ENCODE measurements around the gene PCDHGA1.
"Not testable (repeated sequence)": the region's sequence is repeated elsewhere in the genome, so short reads cannot be mapped to it uniquely, and the experiment has no call there.

The PCDHGA1 gene

GRCh38 chr5:141383345-141383744 lies 53.0 kb downstream of the PCDHGA1 start:
- no peak for DNase-seq

DNA sequence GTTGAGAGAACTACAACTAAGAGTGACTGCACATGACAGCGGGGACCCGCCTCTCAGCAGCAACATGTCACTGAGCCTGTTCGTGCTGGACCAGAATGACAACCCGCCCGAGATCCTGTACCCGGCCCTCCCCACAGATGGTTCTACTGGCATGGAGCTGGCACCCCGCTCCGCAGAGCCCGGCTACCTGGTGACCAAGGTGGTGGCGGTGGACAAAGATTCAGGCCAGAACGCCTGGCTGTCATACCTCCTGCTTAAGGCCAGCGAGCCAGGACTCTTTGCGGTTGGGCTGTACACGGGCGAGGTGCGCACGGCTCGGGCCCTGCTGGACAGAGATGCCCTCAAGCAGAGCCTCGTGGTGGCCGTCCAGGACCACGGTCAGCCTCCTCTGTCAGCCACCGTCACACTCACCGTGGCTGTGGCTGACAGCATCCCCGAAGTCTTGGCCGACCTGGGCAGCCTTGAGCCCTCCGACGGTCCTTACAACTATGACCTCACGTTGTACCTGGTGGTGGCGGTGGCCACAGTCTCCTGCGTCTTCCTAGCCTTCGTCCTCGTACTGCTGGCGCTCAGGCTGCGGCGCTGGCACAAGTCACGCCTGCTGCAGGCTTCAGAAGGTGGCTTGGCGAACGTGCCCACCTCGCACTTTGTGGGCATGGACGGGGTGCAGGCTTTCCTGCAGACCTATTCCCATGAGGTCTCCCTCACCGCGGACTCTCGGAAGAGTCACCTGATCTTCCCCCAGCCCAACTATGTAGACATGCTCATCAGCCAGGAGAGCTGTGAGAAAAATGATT lies 54.4 kb downstream of the PCDHGA1 start:
- no peak for DNase-seq

GRCh38 chr5:141387557-141388311 lies 57.4 kb downstream of the PCDHGA1 start, which contains the start of gene PCDHGB4:
TSS of gene PCDHGB4 (plus strand) at chr5:141387698. CDS start at chr5:141387885, 187 bp downstream.
- DNase-seq, result peak; percentile 39

- DNase-seq, result no peak
These were observed 58.3 kb downstream of the PCDHGA1 start for GRCh38 chr5:141388661-141389060.

- no peak for DNase-seq
These were observed 59.1 kb downstream of the PCDHGA1 start for GRCh38 chr5:141389153-141390042.

DNA sequence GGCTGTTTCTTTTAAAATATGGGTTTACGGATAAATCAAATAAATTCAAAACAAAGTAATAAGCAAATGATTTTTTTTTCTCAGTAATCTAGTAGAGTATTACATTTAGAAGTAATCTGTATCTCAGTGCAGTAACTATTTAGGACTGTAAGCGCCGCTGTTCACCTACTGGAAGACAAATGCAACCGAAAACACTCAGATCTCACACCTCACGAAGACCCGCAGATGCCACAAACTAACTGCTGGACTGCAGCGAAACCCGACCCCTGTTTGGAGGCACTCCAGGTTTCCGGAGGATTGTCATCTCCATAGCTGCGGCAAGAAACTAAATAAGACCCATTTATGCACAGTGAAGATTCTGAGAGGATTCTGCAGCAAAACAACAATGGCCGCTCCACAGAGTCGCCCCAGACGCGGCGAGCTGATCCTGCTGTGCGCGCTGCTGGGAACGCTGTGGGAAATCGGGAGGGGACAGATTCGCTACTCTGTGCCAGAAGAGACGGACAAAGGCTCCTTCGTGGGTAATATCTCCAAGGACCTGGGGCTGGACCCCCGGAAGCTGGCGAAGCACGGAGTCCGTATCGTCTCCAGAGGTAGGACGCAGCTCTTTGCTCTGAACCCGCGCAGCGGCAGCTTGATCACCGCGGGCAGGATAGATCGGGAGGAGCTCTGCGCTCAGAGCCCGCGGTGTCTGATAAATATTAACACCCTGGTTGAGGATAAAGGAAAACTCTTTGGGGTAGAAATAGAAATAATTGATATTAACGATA lies 62.3 kb downstream of the PCDHGA1 start, which contains the start of gene PCDHGA8:
TSS of gene PCDHGA8 (plus strand) at position 205 of the 770 bp plus-strand sequence. CDS start at position 386, 181 bp downstream.
- peak; percentile 21 for DNase-seq

GRCh38 chr5:141393267-141393666 lies 63.0 kb downstream of the PCDHGA1 start:
- no peak for DNase-seq

DNA sequence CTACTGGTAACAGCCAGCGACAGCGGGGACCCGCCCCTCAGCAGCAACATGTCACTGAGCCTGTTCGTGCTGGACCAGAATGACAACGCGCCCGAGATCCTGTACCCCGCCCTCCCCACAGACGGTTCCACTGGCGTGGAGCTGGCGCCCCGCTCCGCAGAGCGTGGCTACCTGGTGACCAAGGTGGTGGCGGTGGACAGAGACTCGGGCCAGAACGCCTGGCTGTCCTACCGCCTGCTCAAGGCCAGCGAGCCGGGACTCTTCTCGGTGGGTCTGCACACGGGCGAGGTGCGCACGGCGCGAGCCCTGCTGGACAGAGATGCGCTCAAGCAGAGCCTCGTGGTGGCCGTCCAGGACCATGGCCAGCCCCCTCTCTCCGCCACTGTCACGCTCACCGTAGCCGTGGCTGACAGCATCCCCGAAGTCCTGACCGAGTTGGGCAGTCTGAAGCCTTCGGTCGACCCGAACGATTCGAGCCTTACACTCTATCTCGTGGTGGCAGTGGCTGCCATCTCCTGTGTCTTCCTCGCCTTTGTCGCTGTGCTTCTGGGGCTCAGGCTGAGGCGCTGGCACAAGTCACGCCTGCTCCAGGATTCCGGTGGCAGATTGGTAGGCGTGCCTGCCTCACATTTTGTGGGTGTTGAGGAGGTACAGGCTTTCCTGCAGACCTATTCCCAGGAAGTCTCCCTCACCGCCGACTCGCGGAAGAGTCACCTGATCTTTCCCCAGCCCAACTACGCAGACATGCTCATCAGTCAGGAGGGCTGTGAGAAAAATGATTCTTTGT lies 64.3 kb downstream of the PCDHGA1 start:
- DNase-seq, result not testable (repeated sequence)

DNA sequence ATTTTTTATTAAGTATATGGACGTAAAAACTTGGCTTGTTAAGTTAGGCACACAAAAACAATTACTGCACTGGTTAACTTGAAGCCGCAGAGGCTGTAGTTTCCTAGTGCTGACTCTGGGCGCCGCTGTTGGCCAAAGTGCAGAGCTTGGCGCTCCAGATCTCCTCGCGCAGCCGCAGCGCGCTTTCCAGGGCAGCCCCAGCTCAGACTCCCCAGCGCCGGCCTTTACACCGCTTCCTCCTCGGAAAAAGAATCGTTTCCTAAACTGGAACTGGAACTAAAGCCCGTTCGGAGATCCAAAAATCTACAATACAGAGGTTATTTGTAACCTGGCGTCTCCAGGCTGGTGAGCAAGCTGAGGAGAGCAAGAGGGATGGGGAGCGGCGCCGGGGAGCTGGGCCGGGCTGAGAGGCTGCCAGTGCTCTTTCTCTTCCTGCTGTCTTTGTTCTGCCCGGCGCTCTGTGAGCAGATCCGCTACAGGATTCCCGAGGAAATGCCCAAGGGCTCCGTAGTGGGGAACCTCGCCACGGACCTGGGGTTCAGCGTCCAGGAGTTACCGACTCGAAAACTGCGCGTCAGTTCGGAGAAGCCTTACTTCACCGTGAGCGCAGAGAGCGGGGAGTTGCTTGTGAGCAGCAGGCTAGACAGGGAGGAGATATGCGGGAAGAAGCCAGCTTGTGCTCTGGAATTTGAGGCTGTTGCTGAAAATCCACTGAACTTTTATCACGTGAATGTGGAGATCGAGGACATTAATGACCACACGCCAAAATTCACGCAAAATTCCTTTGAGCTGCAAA lies 67.6 kb downstream of the PCDHGA1 start, which contains the start of gene PCDHGB5:
TSS of gene PCDHGB5 (plus strand) at position 192 of the 796 bp plus-strand sequence. CDS start at position 373, 181 bp downstream.
- peak; percentile 56 for DNase-seq

DNA sequence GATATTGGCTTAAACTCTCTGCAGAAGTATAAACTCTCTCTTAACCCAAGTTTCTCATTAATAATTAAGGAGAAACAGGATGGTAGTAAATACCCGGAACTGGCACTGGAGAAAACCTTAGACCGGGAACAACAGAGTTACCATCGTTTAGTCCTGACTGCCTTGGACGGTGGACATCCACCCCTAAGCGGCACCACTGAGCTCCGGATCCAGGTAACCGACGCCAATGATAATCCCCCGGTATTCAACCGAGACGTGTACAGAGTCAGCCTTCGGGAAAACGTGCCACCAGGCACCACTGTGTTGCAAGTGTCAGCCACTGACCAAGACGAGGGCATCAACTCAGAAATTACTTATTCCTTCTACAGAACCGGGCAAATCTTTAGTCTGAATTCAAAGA lies 68.3 kb downstream of the PCDHGA1 start:
- DNase-seq, result no peak

DNA sequence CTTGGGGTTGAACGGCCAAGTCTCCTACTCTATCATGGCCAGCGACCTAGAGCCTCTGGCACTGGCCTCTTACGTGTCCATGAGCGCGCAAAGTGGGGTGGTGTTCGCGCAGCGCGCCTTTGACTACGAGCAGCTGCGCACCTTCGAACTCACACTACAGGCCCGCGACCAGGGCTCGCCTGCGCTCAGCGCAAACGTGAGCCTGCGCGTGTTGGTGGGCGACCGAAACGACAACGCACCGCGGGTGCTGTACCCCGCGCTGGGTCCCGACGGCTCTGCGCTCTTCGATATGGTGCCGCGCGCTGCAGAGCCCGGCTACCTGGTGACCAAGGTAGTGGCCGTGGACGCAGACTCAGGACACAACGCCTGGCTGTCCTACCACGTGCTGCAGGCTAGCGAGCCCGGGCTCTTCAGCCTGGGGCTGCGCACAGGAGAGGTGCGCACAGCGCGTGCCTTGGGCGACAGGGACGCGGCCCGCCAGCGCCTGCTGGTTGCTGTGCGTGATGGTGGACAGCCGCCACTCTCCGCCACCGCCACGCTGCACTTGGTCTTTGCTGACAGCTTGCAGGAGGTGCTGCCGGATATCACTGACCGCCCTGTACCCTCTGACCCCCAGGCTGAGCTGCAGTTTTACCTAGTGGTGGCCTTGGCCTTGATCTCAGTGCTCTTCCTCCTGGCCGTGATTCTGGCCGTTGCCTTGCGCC lies 69.4 kb downstream of the PCDHGA1 start:
- no peak for DNase-seq

- peak; percentile 53 for DNase-seq
These were observed 72.4 kb downstream of the PCDHGA1 start, which contains the start of gene PCDHGA9 for GRCh38 chr5:141402553-141403243. TSS of gene PCDHGA9 (plus strand) at chr5:141402778. CDS start at chr5:141402953, 175 bp downstream.

DNA sequence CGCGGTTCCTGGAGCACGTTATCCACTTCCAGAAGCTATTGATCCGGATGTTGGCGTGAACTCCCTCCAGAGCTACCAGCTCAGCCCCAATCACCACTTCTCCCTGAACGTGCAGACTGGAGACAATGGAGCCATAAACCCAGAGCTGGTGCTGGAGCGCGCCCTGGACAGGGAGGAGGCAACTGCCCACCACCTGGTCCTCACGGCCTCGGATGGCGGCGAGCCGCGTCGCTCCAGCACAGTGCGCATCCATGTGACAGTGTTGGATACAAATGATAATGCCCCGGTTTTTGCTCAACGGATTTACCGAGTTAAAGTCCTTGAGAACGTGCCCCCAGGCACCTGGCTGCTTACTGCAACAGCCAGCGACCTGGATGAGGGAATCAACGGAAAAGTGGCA lies 73.1 kb downstream of the PCDHGA1 start:
- no peak for DNase-seq

DNA sequence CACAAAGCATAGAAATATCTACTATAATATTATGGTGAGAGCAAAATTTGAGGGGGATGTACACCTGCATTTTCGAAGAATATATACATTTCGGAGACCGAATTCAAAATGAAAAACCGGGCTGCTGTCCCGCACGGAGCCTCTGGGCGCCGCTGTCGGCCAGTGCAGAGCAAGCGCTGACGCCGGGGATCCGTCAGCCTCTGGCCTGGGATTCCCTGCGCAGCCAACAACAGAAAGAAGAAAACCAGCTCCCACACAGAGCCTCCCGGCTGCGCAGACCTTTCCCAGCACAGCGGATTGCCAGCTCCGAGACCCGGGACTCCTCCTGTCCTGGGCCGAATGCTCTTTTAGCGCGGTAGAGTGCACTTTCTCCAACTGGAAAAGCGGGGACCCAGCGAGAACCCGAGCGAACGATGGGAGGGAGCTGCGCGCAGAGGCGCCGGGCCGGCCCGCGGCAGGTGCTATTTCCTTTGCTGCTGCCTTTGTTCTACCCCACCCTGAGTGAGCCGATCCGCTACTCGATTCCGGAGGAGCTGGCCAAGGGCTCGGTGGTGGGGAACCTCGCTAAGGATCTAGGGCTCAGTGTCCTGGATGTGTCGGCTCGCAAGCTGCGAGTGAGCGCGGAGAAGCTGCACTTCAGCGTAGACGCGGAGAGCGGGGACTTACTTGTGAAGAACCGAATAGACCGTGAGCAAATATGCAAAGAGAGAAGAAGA lies 77.6 kb downstream of the PCDHGA1 start, which contains the start of gene PCDHGB6:
TSS of gene PCDHGB6 (plus strand) at position 232 of the 716 bp plus-strand sequence. CDS start at position 414, 182 bp downstream.
- DNase-seq, result peak; percentile 21

DNA sequence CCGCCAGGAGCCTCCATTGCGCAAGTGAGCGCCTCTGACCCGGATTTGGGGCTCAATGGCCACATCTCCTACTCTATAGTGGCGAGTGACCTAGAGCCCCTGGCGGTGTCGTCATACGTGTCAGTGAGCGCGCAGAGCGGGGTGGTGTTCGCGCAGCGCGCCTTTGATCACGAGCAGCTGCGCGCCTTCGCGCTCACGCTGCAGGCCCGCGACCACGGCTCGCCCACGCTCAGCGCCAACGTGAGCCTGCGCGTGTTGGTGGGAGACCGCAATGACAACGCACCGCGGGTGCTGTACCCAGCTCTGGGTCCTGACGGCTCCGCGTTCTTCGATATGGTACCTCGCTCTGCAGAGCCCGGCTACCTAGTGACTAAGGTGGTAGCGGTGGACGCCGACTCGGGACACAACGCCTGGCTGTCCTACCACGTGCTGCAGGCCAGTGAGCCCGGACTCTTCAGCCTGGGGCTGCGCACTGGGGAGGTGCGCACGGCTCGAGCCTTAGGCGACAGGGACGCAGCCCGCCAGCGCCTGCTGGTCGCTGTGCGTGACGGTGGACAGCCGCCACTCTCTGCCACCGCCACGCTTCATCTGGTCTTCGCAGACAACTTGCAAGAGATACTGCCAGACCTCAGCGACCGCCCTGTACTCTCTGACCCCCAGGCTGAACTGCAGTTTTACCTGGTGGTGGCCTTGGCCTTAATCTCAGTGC lies 79.4 kb downstream of the PCDHGA1 start:
- no peak for DNase-seq

- DNase-seq, result no peak
These were observed 81.3 kb downstream of the PCDHGA1 start for GRCh38 chr5:141411575-141411974.

Data from RPMI8226 (cell line).